ENCODE data around the gene TRMT10A. TPM values are rescaled to one million over a fixed set of nuclear protein-coding genes. Genes with fewer than 3 reads are reported as not detected.
"Not testable (repeated sequence)": the region's sequence is repeated elsewhere in the genome, so short reads cannot be mapped to it uniquely, and the experiment has no call there.

TRMT10A gene
- total RNA-seq, 1 experiment from 2014 or later, result 8.8 TPM

- Histone ChIP-seq H3K36me3 (no peaks in the 10 kb centered on the region), H3K4me1 (no peaks in the 10 kb centered on the region), H3K27me3 (no peaks in the 10 kb centered on the region), H3K4me3 (no peak overlapping the region), H3K9me3 (replicated peaks) (no peaks in the 10 kb centered on the region), H3K27ac (no peak overlapping the region)
- no peak for DNase-seq
These were observed 14.9 kb upstream of the TRMT10A start for GRCh38 chr4:99578714-99579113.

DNA sequence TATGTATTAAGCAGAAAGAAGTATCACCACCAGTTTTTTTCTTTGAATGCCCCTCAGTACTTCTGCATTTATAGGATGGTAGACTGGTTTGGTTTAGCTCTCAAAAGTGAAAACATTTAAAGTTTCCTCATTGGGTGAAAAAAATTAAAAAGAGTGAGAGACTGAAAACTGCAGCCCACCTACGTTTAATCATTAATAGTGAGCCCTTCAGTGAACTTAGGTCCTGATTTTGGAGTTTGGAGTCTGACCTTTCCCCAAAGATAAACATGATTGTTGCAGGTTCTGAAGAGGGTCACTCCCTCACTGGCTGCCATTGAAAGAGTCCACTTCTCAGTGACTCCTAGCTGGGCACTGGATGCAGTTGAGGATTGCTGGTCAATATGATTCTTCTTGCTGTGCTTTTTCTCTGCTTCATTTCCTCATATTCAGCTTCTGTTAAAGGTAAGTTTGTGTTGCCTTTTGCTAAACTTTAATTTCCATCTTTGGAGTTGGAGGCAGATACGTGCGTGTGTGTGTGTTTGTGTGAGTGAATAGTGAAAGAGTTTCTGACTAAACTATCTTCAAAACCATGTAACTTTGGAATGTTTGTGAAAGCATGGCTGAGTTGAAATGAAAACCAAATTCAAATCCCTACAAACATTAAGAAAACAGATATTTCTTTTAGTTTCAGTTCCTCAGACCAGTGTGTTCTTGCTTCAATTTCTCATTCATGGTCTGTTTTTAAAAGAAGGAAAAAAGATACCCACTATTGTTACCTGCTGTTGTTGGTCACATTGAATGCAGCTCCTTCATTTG, 10.9 kb upstream of the TRMT10A start, which contains the start of gene MTTP:
TSS of gene MTTP (plus strand) at position 295 of the 795 bp plus-strand sequence. CDS start at position 381, 86 bp downstream.
- Histone ChIP-seq H3K36me3 (no peaks in the 10 kb centered on the region), H3K9me3 (replicated peaks) (no peaks in the 10 kb centered on the region), H3K27me3 (no peaks in the 10 kb centered on the region), H3K27ac (no peak within 1 kb of the TSS), H3K4me1 (no peaks in the 10 kb centered on the region), H3K4me3 (no peak within 1 kb of the TSS)
- DNase-seq, result no peak

DNA sequence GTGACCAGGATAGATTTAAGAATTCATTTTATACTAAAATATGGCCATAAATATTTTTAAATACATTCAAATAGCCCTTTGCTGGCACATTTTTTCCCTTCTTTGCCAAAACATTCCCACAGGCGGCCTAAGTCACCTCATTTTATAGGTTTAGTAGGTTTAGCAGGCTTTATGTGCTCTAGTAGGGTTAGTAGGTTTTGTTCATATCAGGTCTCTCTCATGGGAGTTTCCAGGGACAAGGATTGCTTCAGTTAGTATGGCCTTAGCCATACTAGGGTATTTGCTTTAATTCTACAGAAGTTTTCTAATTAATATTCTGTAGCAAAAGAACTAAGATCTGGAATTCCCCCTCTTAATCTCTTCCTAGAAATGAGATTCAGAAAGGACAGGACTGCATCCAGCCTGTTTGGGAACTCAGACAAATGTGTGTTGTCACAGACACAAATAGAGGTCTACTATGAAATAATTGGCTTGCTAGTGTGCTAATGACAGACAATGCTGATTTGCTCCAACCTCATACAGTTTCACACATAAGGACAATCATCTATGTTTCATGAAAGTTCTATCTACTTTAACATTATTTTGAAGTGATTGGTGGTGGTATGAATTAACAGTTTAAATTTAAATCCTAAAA, 10.0 kb upstream of the TRMT10A start:
- DNase-seq, result no peak
- H3K27me3 ChIP-seq, result no peaks in the 10 kb centered on the region
- no peaks in the 10 kb centered on the region for H3K4me1 ChIP-seq
- no peak overlapping the region for H3K27ac ChIP-seq
- no peaks in the 10 kb centered on the region for H3K36me3 ChIP-seq
- no peak overlapping the region for H3K4me3 ChIP-seq
- no peaks in the 10 kb centered on the region for H3K9me3 ChIP-seq (replicated peaks)

DNA sequence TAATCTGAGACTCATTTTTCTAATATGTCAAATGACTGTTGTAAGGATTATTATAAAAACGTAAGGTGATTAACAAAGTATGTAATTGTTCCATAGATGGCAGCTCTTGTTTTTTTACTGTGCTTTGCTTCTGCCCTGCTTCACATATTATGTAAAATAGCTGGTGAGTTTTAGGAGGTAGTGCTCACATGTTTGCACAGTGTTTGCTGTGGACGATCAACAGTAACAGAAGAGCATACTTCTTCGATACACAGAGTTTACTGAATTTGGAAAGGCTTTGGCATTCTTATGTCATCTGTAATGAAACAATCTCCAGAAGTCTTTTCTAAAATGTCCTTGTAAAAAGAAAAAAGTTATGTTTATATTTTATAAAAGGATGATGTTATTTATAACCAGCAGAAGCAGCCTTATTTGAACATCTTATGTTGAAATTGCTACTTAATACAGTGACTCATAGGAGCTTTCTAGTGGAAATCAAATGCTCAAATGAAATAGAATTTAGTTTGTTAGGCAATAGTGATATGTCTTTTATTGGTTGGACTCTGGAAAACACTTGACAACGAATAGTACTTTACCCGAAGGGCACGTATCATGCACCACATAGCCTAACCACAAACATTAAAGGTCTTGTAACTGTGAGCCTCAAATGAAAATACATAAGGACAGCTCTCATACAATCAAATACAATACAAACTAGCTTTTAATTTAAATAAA, 8.8 kb upstream of the TRMT10A start:
- no peak for DNase-seq
- H3K9me3 ChIP-seq (replicated peaks), result no peaks in the 10 kb centered on the region
- H3K36me3 ChIP-seq, result no peaks in the 10 kb centered on the region
- H3K4me3 ChIP-seq, result no peak overlapping the region
- no peaks in the 10 kb centered on the region for H3K27me3 ChIP-seq
- H3K27ac ChIP-seq, result no peak overlapping the region
- no peaks in the 10 kb centered on the region for H3K4me1 ChIP-seq

DNA sequence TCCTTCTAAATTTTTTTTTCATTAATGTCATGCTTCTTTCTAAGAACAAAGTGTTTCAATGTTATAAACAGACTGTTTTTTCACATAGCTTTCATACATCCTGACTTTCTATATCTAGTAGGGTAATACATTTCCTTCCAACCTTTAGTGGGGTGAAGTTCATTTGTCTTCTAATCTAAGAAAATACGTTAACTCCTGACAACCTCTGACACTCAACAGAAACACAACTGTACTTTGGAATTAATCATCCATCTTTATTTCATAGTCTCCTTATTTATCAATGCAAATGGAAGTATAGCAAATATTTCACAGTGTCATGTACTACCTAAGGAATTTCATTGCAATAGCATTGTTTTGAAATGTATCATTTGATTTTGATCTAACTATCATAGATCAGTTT, 8.0 kb upstream of the TRMT10A start:
- no peaks in the 10 kb centered on the region for H3K4me1 ChIP-seq
- no peak for DNase-seq
- no peaks in the 10 kb centered on the region for H3K9me3 ChIP-seq (replicated peaks)
- no peaks in the 10 kb centered on the region for H3K36me3 ChIP-seq
- no peak overlapping the region for H3K4me3 ChIP-seq
- no peaks in the 10 kb centered on the region for H3K27me3 ChIP-seq
- no peak overlapping the region for H3K27ac ChIP-seq

GRCh38 chr4:99564921-99565320, 1.1 kb upstream of the TRMT10A start:
- peak overlapping the region; percentile 9; the same call in 1 of the 2 replicates for H3K27ac ChIP-seq
- H3K27me3 ChIP-seq, result no peaks in the 10 kb centered on the region
- H3K36me3 ChIP-seq, result no peaks in the 10 kb centered on the region
- peak overlapping the region; percentile 73; the same call in 1 of the 2 replicates for H3K4me3 ChIP-seq
- peaks cover 11% of the 10 kb centered on the region for H3K4me1 ChIP-seq
- no peaks in the 10 kb centered on the region for H3K9me3 ChIP-seq (replicated peaks)
- peak; percentile 46 to 81 for DNase-seq

DNA sequence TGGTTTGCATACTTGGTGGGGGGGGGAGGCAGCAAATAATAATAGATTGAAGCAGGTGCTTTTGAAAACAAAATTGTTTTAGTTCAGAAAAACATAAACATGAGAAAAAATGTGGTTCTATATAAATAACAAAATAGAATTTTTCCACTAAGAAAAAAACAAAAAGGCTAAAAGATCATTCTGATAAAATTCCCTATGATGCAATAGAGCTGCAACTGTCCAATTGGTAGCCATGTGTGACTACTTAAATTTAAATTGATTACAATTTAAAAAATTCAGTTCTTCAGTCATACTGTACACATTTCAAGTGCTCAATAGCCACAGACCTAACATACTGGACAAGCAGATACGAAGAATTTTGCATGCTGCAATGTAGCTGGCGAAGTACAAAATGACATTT, 11.0 kb downstream of the TRMT10A start:
- no peaks in the 10 kb centered on the region for H3K9me3 ChIP-seq (replicated peaks)
- H3K27me3 ChIP-seq, result no peaks in the 10 kb centered on the region
- no peaks in the 10 kb centered on the region for H3K4me1 ChIP-seq
- H3K36me3 ChIP-seq, result no peaks in the 10 kb centered on the region
- no peak for DNase-seq
- H3K27ac ChIP-seq, result no peak overlapping the region
- H3K4me3 ChIP-seq, result no peak overlapping the region

GRCh38 chr4:99540277-99540939, 23.4 kb downstream of the TRMT10A start:
- Histone ChIP-seq H3K9me3 (replicated peaks) (no peaks in the 10 kb centered on the region), H3K36me3 (no peaks in the 10 kb centered on the region), H3K4me1 (peaks cover 10% of the 10 kb centered on the region), H3K27me3 (no peaks in the 10 kb centered on the region), H3K4me3 (no peak overlapping the region), H3K27ac (no peak overlapping the region)
- no peak for DNase-seq

GRCh38 chr4:99537674-99538073, 26.2 kb downstream of the TRMT10A start:
- DNase-seq, result no peak
- H3K36me3 ChIP-seq, result no peaks in the 10 kb centered on the region
- no peak overlapping the region for H3K4me3 ChIP-seq
- H3K27me3 ChIP-seq, result no peaks in the 10 kb centered on the region
- peaks cover 10% of the 10 kb centered on the region for H3K4me1 ChIP-seq
- H3K9me3 ChIP-seq (replicated peaks), result no peaks in the 10 kb centered on the region
- no peak overlapping the region for H3K27ac ChIP-seq

DNA sequence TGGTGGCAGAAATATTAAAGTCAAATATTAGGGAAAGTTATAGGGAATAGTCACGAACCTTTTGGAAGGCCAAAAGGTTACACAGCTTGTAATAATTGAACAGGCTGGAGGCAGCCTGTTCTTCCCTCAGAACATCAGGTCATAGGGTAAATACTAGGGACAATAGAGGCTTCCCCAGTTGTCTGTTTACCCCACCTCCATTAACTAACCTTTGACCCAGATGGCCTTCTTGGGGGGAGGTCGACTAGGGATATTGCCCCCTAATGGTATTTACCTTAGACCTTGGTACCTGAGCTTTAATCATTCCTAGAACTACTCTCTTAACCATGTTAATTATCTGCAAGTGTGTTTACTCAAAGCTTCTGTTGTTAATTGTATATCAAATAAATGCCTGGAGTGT, 27.0 kb downstream of the TRMT10A start:
- no peak for DNase-seq
- peak overlapping the region; percentile 31; the same call in 1 of the 2 replicates for H3K27ac ChIP-seq
- peaks cover 10% of the 10 kb centered on the region for H3K4me1 ChIP-seq
- no peaks in the 10 kb centered on the region for H3K9me3 ChIP-seq (replicated peaks)
- H3K27me3 ChIP-seq, result no peaks in the 10 kb centered on the region
- H3K4me3 ChIP-seq, result no peak overlapping the region
- no peaks in the 10 kb centered on the region for H3K36me3 ChIP-seq

- peaks cover 10% of the 10 kb centered on the region for H3K4me1 ChIP-seq
- H3K4me3 ChIP-seq, result no peak overlapping the region
- H3K27me3 ChIP-seq, result no peaks in the 10 kb centered on the region
- no peaks in the 10 kb centered on the region for H3K9me3 ChIP-seq (replicated peaks)
- no peaks in the 10 kb centered on the region for H3K36me3 ChIP-seq
- peak; percentile 93 to 94 for DNase-seq
- H3K27ac ChIP-seq, result peak overlapping the region; percentile 37
These were observed 27.6 kb downstream of the TRMT10A start for GRCh38 chr4:99536271-99536670.

DNA sequence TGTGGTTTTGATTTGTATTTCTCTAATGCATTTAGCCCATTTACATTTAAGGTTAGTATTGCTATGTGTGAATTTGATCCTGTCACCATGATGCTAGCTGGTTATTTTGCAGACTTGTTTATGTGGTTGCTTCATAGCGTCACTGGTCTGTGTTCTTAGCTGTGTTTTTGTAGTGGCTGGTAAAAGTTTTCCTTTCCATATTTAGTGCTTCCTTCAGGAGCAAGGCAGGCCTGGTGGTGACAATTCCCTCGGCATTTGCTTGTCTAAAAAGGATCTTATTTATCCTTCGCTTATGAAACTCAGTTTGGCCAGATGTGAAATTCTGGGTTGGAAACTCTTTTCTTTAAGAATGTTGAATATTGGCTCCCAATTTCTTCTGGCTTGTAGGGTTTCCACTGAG, 29.1 kb downstream of the TRMT10A start:
- DNase-seq; H3K27ac ChIP-seq; H3K36me3 ChIP-seq; H3K4me3 ChIP-seq; H3K27me3 ChIP-seq; H3K9me3 ChIP-seq (replicated peaks): not testable (repeated sequence)
- H3K4me1 ChIP-seq, result peaks cover 10% of the 10 kb centered on the region

DNA sequence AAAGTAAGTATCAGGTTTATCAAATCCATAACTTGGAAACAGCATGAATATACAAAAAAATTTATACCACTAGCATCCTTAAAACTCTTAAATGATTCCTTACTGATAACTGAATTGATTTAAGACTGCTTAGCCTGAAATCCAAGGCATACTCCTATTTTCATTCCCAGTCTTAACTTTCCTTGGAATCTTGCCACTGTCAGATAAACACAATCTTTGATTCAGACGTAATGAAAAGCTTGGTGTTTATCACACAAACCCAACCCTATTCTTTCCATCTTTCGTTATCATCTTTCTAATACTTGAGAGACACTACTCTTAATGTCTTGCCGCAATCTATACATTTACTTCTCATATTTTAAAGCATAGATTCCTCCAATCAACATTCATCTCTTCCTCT, 33.9 kb downstream of the TRMT10A start:
- Histone ChIP-seq H3K4me3 (no peak overlapping the region), H3K9me3 (replicated peaks) (no peaks in the 10 kb centered on the region), H3K4me1 (no peaks in the 10 kb centered on the region; the same call in 1 of the 2 replicates), H3K36me3 (no peaks in the 10 kb centered on the region), H3K27me3 (no peaks in the 10 kb centered on the region), H3K27ac (no peak overlapping the region)
- no peak for DNase-seq

DNA sequence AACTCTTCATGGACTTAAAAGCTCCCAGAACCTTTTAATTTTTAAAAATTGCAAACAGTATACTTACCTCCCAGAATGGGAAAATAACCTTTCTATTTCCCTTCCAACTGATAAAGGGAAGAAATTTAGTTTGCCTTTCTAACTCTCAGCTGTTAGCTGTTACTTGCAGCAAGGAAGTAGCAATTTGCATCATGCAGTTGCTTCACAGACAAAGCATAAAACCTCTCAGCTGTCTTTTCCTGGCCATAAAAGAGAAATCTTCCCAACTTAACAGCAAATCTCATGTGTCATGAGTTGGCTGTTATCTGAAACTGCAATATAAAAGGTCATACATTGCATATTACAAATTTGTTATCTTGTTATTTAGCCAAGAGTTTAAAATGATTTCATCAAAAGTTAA, 34.6 kb downstream of the TRMT10A start:
- no peaks in the 10 kb centered on the region for H3K9me3 ChIP-seq (replicated peaks)
- no peaks in the 10 kb centered on the region; the same call in 1 of the 2 replicates for H3K4me1 ChIP-seq
- H3K36me3 ChIP-seq, result no peaks in the 10 kb centered on the region
- peak in 1 of 2 experiments; percentile 21 for DNase-seq
- no peaks in the 10 kb centered on the region for H3K27me3 ChIP-seq
- no peak overlapping the region for H3K27ac ChIP-seq
- no peak overlapping the region for H3K4me3 ChIP-seq

All from SJCRH30 (cell line).